H1 (cell line): ENCODE results near the gene RNF123. TPM values are rescaled to one million over a fixed set of nuclear protein-coding genes. Genes with fewer than 3 reads are reported as not detected.
A peak's percentile ranks its signal among the peaks of the same experiment; 100 is the strongest.

Experiments
- CTCF ChIA-PET: fragments of 300-600 bp; sonication (Branson Sonifier 250); formaldehyde crosslinking; loops from one replicate; lab custom pipeline; 2021; ENCODE audit not compliant: partially characterized antibody; lab: Charles Lee
- POLR2A ChIA-PET: fragments of 300-600 bp; sonication (Branson Sonifier 250); formaldehyde crosslinking; loops from one replicate; lab custom pipeline; 2021; ENCODE audit warnings: inconsistent platforms; ENCODE audit not compliant: partially characterized antibody; lab: Charles Lee
- DNase-seq, 2 experiments: peaks; one replicate each; pipeline versions ENCODE4 v3.0.0 to v3.0.0-alpha.2; 2010 to 2022; ENCODE audit warnings: low spot score in 2 of 2, low read depth in 1 of 2, mixed read lengths in 1 of 2
- FAIRE-seq: peaks from 2 replicates; lab custom pipeline; 2011; peaks lifted over from hg19 to GRCh38; lab: Jason Lieb, UNC
- H2AFZ ChIP-seq: 2 replicates; pipeline ENCODE4 v1.8.1; 2012; ENCODE audit warnings: low read length, inconsistent platforms
- H2AK5ac ChIP-seq: 2 replicates; pipeline ENCODE4 v1.6.1; 2013; ENCODE audit warnings: low read depth, low read length
- H2BK120ac ChIP-seq: replicated peaks from 2 replicates; pipeline ENCODE3; 2013; ENCODE audit warnings: low read depth, low read length, inconsistent platforms
- H2BK12ac ChIP-seq: 2 replicates; pipeline ENCODE4 v1.6.1; 2013; ENCODE audit warnings: low read depth, low read length
- H2BK15ac ChIP-seq: 2 replicates; pipeline ENCODE4 v1.6.1; 2013; ENCODE audit warnings: low read length
- H2BK20ac ChIP-seq: 2 replicates; pipeline ENCODE4 v1.6.1; 2013; ENCODE audit warnings: low read length
- H2BK5ac ChIP-seq: 2 replicates; pipeline ENCODE4 v1.6.1; 2013; ENCODE audit warnings: low read depth, low read length
- H3K14ac ChIP-seq: 2 replicates; pipeline ENCODE4 v1.6.1; 2013; ENCODE audit warnings: inconsistent platforms; ENCODE audit not compliant: insufficient read length
- H3K18ac ChIP-seq: 2 replicates; pipeline ENCODE4 v1.6.1; 2013; ENCODE audit warnings: low read length; ENCODE audit errors: extremely low read depth
- H3K23ac ChIP-seq: 2 replicates; pipeline ENCODE4 v1.6.1; 2013; ENCODE audit warnings: inconsistent platforms; ENCODE audit not compliant: insufficient read length
- H3K23me2 ChIP-seq: 2 replicates; pipeline ENCODE4 v1.6.1; 2013; ENCODE audit warnings: low read depth, low read length
- H3K27ac ChIP-seq: 2 replicates; pipeline ENCODE4 v1.6.1; 2011; ENCODE audit warnings: low read depth, low read length, inconsistent platforms
- H3K27me3 ChIP-seq, 4 experiments: replicated peaks in 1 of 4; 1 replicate in 1 of 4; 2 replicates in 3 of 4; pipeline versions ENCODE4 v1.6.1 to v1.8.1; 2011 to 2013; ENCODE audit warnings: low read length in 3 of 4, mild to moderate bottlenecking in 3 of 4, inconsistent platforms in 2 of 4, mixed read lengths in 2 of 4, moderate library complexity in 1 of 4; ENCODE audit not compliant: control insufficient read depth in 3 of 4, insufficient read depth in 3 of 4; ENCODE audit errors: extremely low read depth in 1 of 4
- H3K36me3 ChIP-seq, 4 experiments: 2 replicates each; pipeline versions ENCODE4 v1.6.1 to v1.8.1; 2011 to 2013; ENCODE audit warnings: mild to moderate bottlenecking in 4 of 4, low read length in 3 of 4, moderate library complexity in 2 of 4, control low read depth in 1 of 4, inconsistent platforms in 1 of 4; ENCODE audit not compliant: insufficient read depth in 4 of 4, control insufficient read depth in 2 of 4
- H3K4ac ChIP-seq: replicated peaks from 2 replicates; pipeline ENCODE3; 2013; ENCODE audit warnings: low read length, low read depth, mixed read lengths, inconsistent platforms; ENCODE audit not compliant: insufficient read length
- H3K4me1 ChIP-seq, 4 experiments: replicated peaks in 1 of 4; 1 replicate in 1 of 4; 2 replicates in 3 of 4; pipeline versions ENCODE4 v1.6.1 to v1.8.1; 2011 to 2013; ENCODE audit warnings: low read length in 3 of 4, inconsistent platforms in 2 of 4, mixed read lengths in 1 of 4; ENCODE audit not compliant: insufficient read depth in 4 of 4, control insufficient read depth in 3 of 4
- H3K4me2 ChIP-seq, 2 experiments: 2 replicates each; pipeline versions ENCODE4 v1.6.1 to v1.8.1; 2011 to 2013; ENCODE audit warnings: low read depth in 2 of 2, low read length in 2 of 2, control low read depth in 1 of 2, inconsistent platforms in 1 of 2, mild to moderate bottlenecking in 1 of 2; ENCODE audit not compliant: insufficient read depth in 1 of 2
- H3K4me3 ChIP-seq, 4 experiments: fragments of 200-600, 300-600 bp in 1 of 4; sonication (generic), shearing (Covaris generic), sonication (Bioruptor Twin) in 1 of 4; 2 replicates each; pipeline versions ENCODE4 v1.5.1 to v1.8.1; 2011 to 2016; ENCODE audit warnings: low read length in 4 of 4, low read depth in 3 of 4, control low read depth in 2 of 4, inconsistent platforms in 2 of 4, mild to moderate bottlenecking in 2 of 4, mixed read lengths in 1 of 4, moderate library complexity in 1 of 4; ENCODE audit not compliant: insufficient read depth in 2 of 4; ENCODE audit errors: extremely low read depth in 1 of 4
- H3K56ac ChIP-seq: replicated peaks from 2 replicates; pipeline ENCODE3; 2013; ENCODE audit warnings: low read depth, mild to moderate bottlenecking, mixed read lengths, low read length, inconsistent platforms; ENCODE audit not compliant: insufficient read length
- H3K79me1 ChIP-seq: 2 replicates; pipeline ENCODE4 v1.6.1; 2013; ENCODE audit warnings: low read depth, low read length, control low read depth
- H3K79me2 ChIP-seq, 2 experiments: 2 replicates each; pipeline versions ENCODE4 v1.6.1 to v1.8.1; 2012 to 2013; ENCODE audit warnings: low read length in 2 of 2, mild to moderate bottlenecking in 2 of 2, inconsistent platforms in 1 of 2; ENCODE audit not compliant: insufficient read depth in 2 of 2, control insufficient read depth in 1 of 2
- H3K9ac ChIP-seq, 4 experiments: replicated peaks in 1 of 4; 1 replicate in 1 of 4; 2 replicates in 3 of 4; pipeline versions ENCODE4 v1.6.1 to v1.8.1; 2011 to 2013; ENCODE audit warnings: low read depth in 3 of 4, low read length in 3 of 4, control low read depth in 2 of 4, mild to moderate bottlenecking in 2 of 4, moderate library complexity in 2 of 4, inconsistent platforms in 1 of 4; ENCODE audit errors: extremely low read depth in 1 of 4
- H3K9me3 ChIP-seq, 2 experiments: 2 replicates each; pipeline versions ENCODE4 v1.6.1 to v1.8.1; 2012 to 2013; ENCODE audit warnings: mild to moderate bottlenecking in 2 of 2, moderate library complexity in 2 of 2, control low read depth in 1 of 2, inconsistent platforms in 1 of 2, low read depth in 1 of 2, low read length in 1 of 2, mixed read lengths in 1 of 2; ENCODE audit not compliant: insufficient read depth in 2 of 2
- H4K20me1 ChIP-seq, 2 experiments: replicated peaks in 1 of 2; 2 replicates each; pipeline versions ENCODE3 to v1.8.1; 2011 to 2013; ENCODE audit warnings: inconsistent platforms in 2 of 2, low read length in 2 of 2, mild to moderate bottlenecking in 1 of 2; ENCODE audit not compliant: insufficient read depth in 2 of 2, control insufficient read depth in 1 of 2
- H4K5ac ChIP-seq: 2 replicates; pipeline ENCODE4 v1.6.1; 2013; ENCODE audit warnings: low read length, low read depth, mixed read lengths, inconsistent platforms; ENCODE audit not compliant: insufficient read length
- H4K8ac ChIP-seq: 2 replicates; pipeline ENCODE4 v1.8.0; 2013; ENCODE audit warnings: mild to moderate bottlenecking, moderate library complexity, low read length, inconsistent platforms; ENCODE audit not compliant: insufficient read depth; ENCODE audit errors: extremely low read depth
- H4K91ac ChIP-seq: replicated peaks from 2 replicates; pipeline ENCODE3; 2013; ENCODE audit warnings: low read length, mixed read lengths, inconsistent platforms; ENCODE audit not compliant: insufficient read length
- CBX8 ChIP-seq: fragments of 300-800, 300-1000 bp; sonication (generic); IDR thresholded peaks from 2 replicates; pipeline ENCODE4 v1.7.1; 2016; ENCODE audit warnings: low read depth, low read length, borderline replicate concordance
- CREB1 ChIP-seq: IDR thresholded peaks from 2 replicates; pipeline ENCODE4 v1.6.1; 2012; ENCODE audit warnings: inconsistent platforms
- GTF2F1 ChIP-seq: IDR thresholded peaks from 2 replicates; pipeline ENCODE4 v1.6.1; 2012; ENCODE audit warnings: low read depth, low read length, improper control_type of control experiment, borderline replicate concordance
- HDAC2 ChIP-seq, 2 experiments: fragments of 300-600 bp in 1 of 2; sonication (generic) in 1 of 2; IDR thresholded peaks; 2 replicates each; pipeline ENCODE4 v1.6.1; 2011 to 2012; ENCODE audit warnings: low read depth in 2 of 2, low read length in 2 of 2, mild to moderate bottlenecking in 2 of 2, moderate library complexity in 2 of 2, borderline replicate concordance in 1 of 2, inconsistent platforms in 1 of 2
- KDM4A ChIP-seq: IDR thresholded peaks from one replicate; pipeline ENCODE4 v1.7.1; 2012; ENCODE audit warnings: low read depth, mild to moderate bottlenecking, moderate library complexity, low read length, inconsistent platforms; ENCODE audit not compliant: severe bottlenecking
- KDM5A ChIP-seq: fragments of 200-600 bp; IDR thresholded peaks from 2 replicates; pipeline ENCODE4 v1.7.1; 2012; ENCODE audit warnings: mild to moderate bottlenecking, low read length, inconsistent platforms, mixed read lengths
- MAX ChIP-seq: IDR thresholded peaks from 2 replicates; pipeline ENCODE4 v1.6.1; 2012; ENCODE audit warnings: inconsistent platforms
- RXRA ChIP-seq: IDR thresholded peaks from 2 replicates; pipeline ENCODE4 v1.6.1; 2011; ENCODE audit warnings: low read depth, mild to moderate bottlenecking, low read length, moderate library complexity; ENCODE audit not compliant: insufficient read depth
- SRF ChIP-seq: IDR thresholded peaks from 2 replicates; pipeline ENCODE4 v1.6.1; 2011; ENCODE audit warnings: mild to moderate bottlenecking, low read depth, low read length, moderate library complexity
- TBP ChIP-seq: IDR thresholded peaks from 2 replicates; pipeline ENCODE4 v1.6.1; 2011; ENCODE audit warnings: low read depth, low read length, improper control_type of control experiment
- YY1 ChIP-seq: IDR thresholded peaks from 2 replicates; pipeline ENCODE4 v1.6.1; 2011; ENCODE audit warnings: low read depth, mild to moderate bottlenecking, low read length
- WGBS, 2 experiments: shearing (Covaris generic) in 1 of 2; methylation state at CpG; one replicate each; pipeline versions ENCODE4 v1.1.6 to v1.1.7; 2013 to 2015; ENCODE audit warnings: low lambda C conversion rate in 2 of 2, mixed read lengths in 2 of 2, inconsistent platforms in 1 of 2, low coverage in 1 of 2, missing lambda C conversion rate in 1 of 2; ENCODE audit not compliant: insufficient replicate concordance in 2 of 2, insufficient coverage in 1 of 2, insufficient read length in 1 of 2; ENCODE audit errors: extremely low coverage in 1 of 2, missing lambda C conversion rate in 1 of 2; 5-methylcytosine and 5-hydroxymethylcytosine counted together
- polyA plus RNA-seq, 7 experiments: library from polyadenylated mRNA; depleted of rRNA in 3 of 7; stranded (reverse) in 5 of 7; unstranded in 2 of 7; fragments of >200 nt in 5 of 7; fragments of 200-250 nt in 2 of 7; gene quantifications; 1 replicate in 5 of 7; 2 replicates in 1 of 7; 4 replicates in 1 of 7; pipeline versions ENCODE4 v1.2.1 to v1.2.3, GENCODE V29; 2011 to 2013; ENCODE audit warnings: missing spikeins in 2 of 7, mixed read lengths in 2 of 7
- total RNA-seq: library from RNA; stranded (reverse); fragmentation: NEBNext Ultra II Directional; extraction: Animal tissue kit (Norgen Biotek cat#: 25700); gene quantifications from 2 replicates; pipeline ENCODE4 v1.2.1, GENCODE V29; 2021

RNF123 gene
- total and polyA plus RNA-seq, 2 of the 8 experiments (the other 6 are each of a cell fraction or from before 2014, with no cell fraction given) = 30.5 to 57.7 TPM

DNA sequence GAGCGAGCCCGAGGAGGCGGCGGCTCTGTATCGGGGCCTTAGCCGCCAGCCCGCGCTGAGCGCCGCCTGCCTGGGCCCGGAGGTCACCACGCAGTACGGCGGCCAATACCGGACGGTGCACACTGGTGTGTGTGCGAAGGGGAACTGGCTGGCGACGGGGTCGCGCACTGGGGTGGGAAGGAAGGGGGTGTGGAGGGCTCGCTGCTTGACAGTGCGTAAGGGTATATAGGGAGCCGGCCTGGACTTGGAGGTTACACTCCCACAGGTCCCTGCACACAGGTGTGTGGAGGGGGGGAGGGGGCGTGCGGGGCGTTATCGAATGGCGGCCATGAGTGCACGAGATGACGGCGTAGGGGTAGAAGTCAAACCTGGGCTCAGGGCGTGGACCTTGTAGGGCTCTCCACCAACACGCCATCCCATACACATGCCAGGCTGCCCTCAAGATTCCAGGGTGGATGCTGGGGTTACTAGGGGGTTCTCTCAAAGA is 14.8 kb upstream of the RNF123 start:
- no peaks in the 10 kb centered on the region; a peak in 1 of 7 replicates for H3K27me3 ChIP-seq
- no peak for DNase-seq
- peak overlapping the region; percentile 22 for H4K5ac ChIP-seq
- H2BK15ac ChIP-seq = no peak overlapping the region; the same call in 1 of the 2 replicates
- WGBS, 2 experiments = 3% methylated on average over 20 of the region's 34 CpGs; no CpG with 5 or more reads in 1 of the 2 experiments
- CTCF ChIA-PET = interaction anchor here (1.5 to 3.2 kb wide), 2 partner anchors 110 to 135 kb away, joined by 4 to 17 read pairs; no protein-coding TSS in a partner anchor
- H4K20me1 ChIP-seq = peaks cover 0 to 15% of the 10 kb centered on the region in 2 experiments
- H3K27ac ChIP-seq = peak overlapping the region; percentile 68; the same call in 1 of the 2 replicates
- H3K14ac ChIP-seq = no peak overlapping the region
- H3K4ac ChIP-seq = peak overlapping the region; percentile 58
- H3K23me2 ChIP-seq = peaks cover 13% of the 10 kb centered on the region; the same call in 1 of the 2 replicates
- peaks cover 0 to 17% of the 10 kb centered on the region in 2 experiments; a peak in 1 of 4 replicates for H3K79me2 ChIP-seq
- no peak overlapping the region for H3K23ac ChIP-seq
- H4K91ac ChIP-seq = peak overlapping the region; percentile 67
- no peak overlapping the region; the same call in 1 of the 2 replicates for H2BK12ac ChIP-seq
- peak overlapping the region; percentile 42 for H3K18ac ChIP-seq
- H2BK5ac ChIP-seq = peak overlapping the region; percentile 32; the same call in 1 of the 2 replicates
- H2AFZ ChIP-seq = no peak overlapping the region
- peak overlapping the region; percentile 45 to 86 (median 70); a peak in 6 of 7 replicates for H3K9ac ChIP-seq
- no peak overlapping the region for H2BK120ac ChIP-seq
- H3K79me1 ChIP-seq = peaks cover 8% of the 10 kb centered on the region; the same call in 1 of the 2 replicates
- no peaks in the 10 kb centered on the region for H3K9me3 ChIP-seq
- FAIRE-seq = no peak
- H4K8ac ChIP-seq = peak overlapping the region; percentile 84
- no peak overlapping the region for H2AK5ac ChIP-seq
- H3K4me3 ChIP-seq = peak overlapping the region; percentile 84 to 91 (median 86)
- peaks cover 0 to 8% (median 5%) of the 10 kb centered on the region in 4 experiments; a peak in 4 of 7 replicates for H3K4me1 ChIP-seq
- H3K4me2 ChIP-seq = peak overlapping the region; percentile 78 to 98
- H2BK20ac ChIP-seq = no peak overlapping the region
- POLR2A ChIA-PET = interaction anchor here (0.6 to 1.5 kb wide), 5 partner anchors 27 to 665 kb away, joined by 3 to 4 read pairs (median 3); partner anchors contain the start of gene RHOA
- peaks cover 23 to 38% (median 32%) of the 10 kb centered on the region in 4 experiments; a peak in 7 of 8 replicates for H3K36me3 ChIP-seq
- H3K56ac ChIP-seq = peak overlapping the region; percentile 48
- TF ChIP-seq CREB1 = 0 out of 2 replicates have a peak, but pooled peaks have one; percentile 0
- TF ChIP-seq KDM5A = no peak
- TF ChIP-seq YY1 = peak; percentile 53; the same call in 1 of the 2 replicates
- 0 out of 4 replicates have a peak, but pooled peaks of 1 of the 2 experiments have one; percentile 62 for TF ChIP-seq HDAC2 (IDR thresholded peaks at IDR 0.05; ENCODE audit: borderline replicate concordance in 1 of 2, low read depth in 2 of 2, low read length in 2 of 2)
- TF ChIP-seq KDM4A = peak; percentile 13
- no peak for TF ChIP-seq GTF2F1
- no peak for TF ChIP-seq TBP
- TF ChIP-seq MAX = peak; percentile 29; the same call in 1 of the 2 replicates
- no peak for TF ChIP-seq CBX8
- no peak for TF ChIP-seq SRF
- no peak for TF ChIP-seq RXRA
